Measurements from ENCODE around the gene TNFRSF8. TPM values are rescaled to one million over a fixed set of nuclear protein-coding genes. Genes with fewer than 3 reads are reported as not detected.

TNFRSF8 gene
- total RNA-seq, 1 donor from 2014 or later: 54.5 TPM

- intact Hi-C loops (cut with micrococcal nuclease): no loop called here
Measured at GRCh38 chr1:12140016-12140415, 76.9 kb downstream of the TNFRSF8 start.

DNA sequence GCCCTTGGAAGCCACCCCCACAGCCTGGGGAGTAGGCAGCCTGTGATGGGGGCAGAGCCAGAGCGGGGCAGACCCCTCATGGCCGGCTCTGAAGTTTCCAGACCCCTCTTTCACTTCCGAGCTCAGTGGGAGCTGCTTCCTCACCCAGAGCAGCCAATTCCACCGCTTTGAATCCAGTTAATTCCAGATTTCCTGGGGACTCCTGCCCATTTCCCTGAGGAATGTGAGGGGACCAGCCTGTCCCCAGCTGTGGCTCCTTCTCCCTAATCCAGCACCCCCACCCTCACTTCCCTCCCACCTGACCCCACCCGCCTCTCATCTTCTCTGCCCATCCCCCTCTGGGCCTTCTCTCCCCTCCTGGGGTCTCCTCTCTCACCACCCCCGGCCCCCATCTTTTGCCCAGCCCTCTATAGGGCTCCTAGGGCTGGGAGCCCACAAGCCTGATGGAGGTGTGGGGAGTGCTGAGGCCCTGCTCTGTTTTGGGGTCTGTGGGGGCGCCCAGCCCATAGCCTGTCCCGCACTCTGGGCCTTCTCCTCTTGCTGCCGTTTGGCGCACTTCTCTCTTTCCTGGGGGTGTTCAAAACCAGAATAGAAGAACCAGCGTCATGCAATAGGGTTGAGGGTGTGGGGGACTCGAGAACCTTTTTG is 77.5 kb downstream of the TNFRSF8 start:
- intact Hi-C loops (cut with micrococcal nuclease): no loop called here

DNA sequence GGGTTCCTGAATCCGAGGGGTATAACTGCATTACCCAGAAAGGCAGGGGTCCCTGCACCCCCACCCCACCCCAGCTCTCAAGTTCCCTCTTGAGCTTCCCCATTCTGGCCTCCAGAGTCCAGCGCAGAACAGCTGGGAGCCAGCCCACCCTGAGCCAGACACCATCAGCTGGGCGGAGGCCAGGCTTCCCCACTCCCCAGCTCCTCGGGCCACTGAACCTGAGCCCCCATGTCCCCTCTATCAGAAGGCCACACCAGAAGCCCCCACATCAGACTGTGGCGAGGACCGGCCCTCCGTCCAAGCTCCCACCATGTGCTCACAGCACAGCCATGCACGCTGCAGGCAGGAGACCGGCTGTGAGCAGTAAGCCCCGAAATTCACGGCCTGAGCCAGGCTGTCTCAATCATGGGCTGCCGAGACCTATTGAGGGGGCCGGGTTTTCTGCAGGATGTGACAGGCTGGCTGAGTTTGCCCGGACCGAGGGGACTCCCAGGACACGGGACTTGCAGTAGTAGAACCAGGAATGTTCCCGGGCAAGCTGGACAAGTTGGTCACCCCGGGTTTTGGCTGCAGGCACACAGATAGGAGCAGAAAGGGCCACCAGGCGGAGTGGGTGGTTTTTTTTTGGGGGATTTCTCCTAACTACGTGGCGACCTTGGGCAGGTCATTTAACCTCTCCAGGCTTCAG is 78.2 kb downstream of the TNFRSF8 start:
- intact Hi-C loops (cut with micrococcal nuclease): no loop called here

- intact Hi-C loops (cut with micrococcal nuclease): no loop called here
Measured at GRCh38 chr1:12142141-12142823, 79.2 kb downstream of the TNFRSF8 start.

DNA sequence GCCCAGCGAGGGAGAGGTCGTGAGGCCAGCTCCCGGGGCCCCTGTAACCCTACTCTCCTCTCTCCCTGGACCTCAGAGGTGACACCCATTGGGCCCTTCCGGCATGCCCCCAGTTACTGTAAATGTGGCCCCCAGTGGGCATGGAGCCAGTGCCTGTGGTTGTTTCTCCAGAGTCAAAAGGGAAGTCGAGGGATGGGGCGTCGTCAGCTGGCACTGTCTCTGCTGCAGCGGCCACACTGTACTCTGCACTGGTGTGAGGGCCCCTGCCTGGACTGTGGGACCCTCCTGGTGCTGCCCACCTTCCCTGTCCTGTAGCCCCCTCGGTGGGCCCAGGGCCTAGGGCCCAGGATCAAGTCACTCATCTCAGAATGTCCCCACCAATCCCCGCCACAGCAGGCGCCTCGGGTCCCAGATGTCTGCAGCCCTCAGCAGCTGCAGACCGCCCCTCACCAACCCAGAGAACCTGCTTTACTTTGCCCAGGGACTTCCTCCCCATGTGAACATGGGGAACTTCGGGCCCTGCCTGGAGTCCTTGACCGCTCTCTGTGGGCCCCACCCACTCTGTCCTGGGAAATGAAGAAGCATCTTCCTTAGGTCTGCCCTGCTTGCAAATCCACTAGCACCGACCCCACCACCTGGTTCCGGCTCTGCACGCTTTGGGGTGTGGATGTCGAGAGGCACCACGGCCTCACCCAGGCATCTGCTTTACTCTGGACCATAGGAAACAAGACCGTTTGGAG is 80.0 kb downstream of the TNFRSF8 start:
- intact Hi-C loops (cut with micrococcal nuclease): no loop called here

- intact Hi-C loops (cut with micrococcal nuclease): no loop called here
Measured at GRCh38 chr1:12143631-12144155, 80.6 kb downstream of the TNFRSF8 start.

- intact Hi-C loops (cut with micrococcal nuclease): no loop called here
Measured at GRCh38 chr1:12144236-12144635, 81.1 kb downstream of the TNFRSF8 start.

GRCh38 chr1:12144969-12145368 is 81.9 kb downstream of the TNFRSF8 start:
- intact Hi-C loops (cut with micrococcal nuclease): no loop called here

- intact Hi-C loops (cut with micrococcal nuclease): no loop called here
Measured at GRCh38 chr1:12145616-12146342, 82.7 kb downstream of the TNFRSF8 start.

DNA sequence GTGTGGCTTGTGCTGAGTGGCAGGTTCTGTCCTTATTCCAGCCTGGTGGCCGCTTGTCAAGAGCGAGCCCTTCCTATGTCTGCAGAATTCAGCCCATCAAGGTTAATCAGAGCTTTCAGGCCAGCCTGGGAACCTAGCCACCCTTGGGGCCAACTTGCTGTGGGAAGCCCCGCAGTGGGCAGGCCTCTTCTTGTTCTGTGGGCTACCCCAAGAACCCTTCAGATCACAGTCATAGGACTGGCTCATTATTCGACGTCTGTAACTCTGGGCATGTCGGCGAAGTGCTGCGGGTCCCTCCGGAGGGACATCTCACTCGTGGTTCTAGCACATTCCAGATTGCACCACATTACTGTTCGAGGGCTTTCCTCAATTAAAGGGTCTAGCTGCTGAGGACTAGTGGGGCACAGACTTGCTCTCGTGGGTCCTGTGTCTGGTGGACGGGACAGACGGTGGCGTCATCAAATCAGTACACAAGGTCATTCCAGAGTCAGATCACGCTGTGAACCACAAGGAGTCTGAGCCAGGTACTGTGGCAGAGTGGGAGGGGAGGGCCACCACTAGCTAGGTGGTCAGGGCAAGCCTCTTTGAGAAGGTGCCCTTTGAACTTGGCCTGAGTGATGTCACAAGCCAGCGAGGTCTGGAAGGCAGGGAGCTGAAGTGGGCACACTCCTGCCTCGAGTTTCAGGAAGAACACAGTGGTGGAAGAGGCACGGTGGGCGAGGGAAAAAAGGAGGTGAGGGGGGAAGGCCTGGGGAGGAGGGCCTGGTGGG is 83.4 kb downstream of the TNFRSF8 start:
- intact Hi-C loops (cut with micrococcal nuclease): no loop called here

GRCh38 chr1:12147201-12147701 is 84.1 kb downstream of the TNFRSF8 start:
- intact Hi-C loops (cut with micrococcal nuclease): no loop called here

DNA sequence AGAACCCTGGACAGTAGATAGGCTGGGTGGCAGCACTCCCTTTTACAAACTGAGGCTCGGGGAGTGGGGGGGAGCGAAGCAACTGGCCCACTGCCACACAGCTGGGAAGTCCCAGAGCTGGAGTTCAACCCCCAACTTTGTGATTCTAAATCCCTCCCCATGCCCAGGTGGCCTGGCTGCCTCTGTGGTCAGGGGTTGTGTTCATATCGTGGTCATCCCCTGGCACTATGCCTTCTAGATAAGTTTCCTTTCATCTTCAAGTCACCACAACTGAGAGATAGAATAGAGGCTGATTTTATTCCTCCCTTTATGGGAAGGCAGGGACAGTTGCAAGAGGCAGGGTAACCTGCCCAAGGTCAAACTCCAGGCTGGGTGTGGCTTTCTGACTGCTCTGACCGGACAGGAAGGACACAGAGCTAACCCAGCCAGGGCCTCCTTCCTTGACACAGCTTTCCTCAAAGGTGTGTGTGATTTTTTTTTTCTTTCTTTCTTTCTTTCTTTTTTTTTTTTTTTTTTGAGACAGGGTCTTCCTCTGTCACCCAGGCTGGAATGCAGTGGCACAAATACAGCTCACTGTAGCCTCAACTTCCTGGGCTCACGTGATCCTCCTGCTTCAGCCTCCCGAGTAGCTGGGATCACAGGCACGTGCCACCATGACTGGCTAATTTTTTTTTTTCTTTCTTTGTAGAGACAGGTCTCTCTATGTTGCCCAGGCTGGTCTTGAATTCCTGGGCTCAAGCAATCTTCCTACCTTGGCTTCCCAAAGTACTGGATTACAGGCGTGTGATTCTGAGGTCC is 85.3 kb downstream of the TNFRSF8 start:
- intact Hi-C loops (cut with micrococcal nuclease): loop anchor here (1.0 kb wide), 1 partner anchor 9 kb away; no protein-coding TSS in a partner anchor

DNA sequence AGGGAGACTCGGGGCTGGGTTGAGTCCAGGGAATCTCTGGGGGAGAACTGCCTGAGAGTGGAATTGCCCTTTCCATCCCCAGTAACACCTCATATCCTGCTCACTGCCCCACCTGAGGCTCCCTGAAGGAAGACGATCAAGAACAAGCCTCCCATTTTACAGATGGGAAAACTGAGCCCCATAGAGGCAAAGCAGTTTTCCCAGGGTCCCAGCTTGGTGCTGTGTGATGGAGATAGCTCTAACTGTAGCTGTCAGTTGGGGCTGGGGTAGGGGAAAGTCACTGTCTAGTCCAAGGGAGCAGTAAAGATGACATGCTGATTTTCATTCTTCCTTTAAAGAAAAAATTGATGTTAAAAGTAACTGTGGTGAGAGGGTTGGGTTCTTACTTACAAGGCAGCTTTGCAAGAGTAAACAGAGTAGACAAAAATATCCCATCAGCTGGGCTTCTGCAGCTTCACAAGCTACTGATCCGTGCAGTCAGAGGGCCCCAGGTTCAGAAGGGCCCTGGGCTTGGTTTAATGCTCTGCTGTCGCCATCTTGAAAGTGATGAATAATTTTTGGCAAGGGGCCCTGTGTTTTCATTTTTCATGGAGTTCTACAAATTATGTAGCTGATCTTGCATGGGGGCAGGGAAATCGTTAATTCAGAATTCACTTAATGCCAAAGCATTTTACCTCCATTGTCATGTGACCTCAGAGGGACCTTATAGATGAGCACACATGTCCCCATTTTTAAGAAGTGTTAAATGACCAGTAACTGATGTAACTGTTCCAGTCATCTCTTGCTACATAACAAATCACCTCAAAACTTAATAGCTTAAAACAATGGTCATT is 86.1 kb downstream of the TNFRSF8 start:
- intact Hi-C loops (cut with micrococcal nuclease): loop anchor here (1.0 kb wide), 1 partner anchor 8 kb away; no protein-coding TSS in a partner anchor

GRCh38 chr1:12149791-12150175 is 86.7 kb downstream of the TNFRSF8 start:
- intact Hi-C loops (cut with micrococcal nuclease): loop anchor here (1.0 to 2.0 kb wide), 4 partner anchors 12 to 25 kb away; no protein-coding TSS in a partner anchor

DNA sequence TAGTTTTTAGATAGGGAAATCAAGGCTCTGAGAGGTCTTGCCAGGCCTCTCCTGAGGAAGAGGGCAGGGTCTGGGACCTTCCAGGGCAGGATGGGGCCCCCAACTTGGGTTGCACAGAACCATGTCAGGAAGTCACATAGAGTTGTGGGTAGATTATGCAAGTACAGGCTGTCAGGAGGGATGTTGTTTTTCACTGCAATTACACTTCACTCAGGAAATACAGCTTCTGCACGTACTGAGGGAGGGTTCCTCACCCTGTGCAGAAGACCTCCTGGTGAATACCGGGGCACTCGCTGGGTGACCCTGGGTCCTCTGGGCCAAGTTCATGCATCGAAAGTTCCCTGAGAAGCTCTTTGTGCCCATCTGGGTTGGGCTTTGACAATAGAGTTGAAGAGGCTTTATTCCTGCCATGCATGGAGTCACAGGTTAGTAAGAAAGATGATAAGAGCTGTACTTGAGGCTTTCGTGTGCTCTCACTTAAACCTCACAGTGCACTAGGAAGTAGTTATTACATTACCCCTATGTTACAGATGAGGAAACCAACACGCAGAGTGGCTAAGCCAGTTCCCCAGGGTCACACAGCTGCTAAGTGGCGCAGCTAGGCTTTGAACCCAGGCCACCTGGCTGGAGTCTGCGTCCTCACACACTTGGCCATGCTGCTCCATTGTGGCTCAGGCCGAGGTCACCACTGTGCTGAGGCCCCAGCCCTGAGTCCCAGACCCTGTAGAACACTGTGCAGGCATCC is 87.5 kb downstream of the TNFRSF8 start:
- intact Hi-C loops (cut with micrococcal nuclease): loop anchor here (1.0 to 2.0 kb wide), 4 partner anchors 11 to 26 kb away; no protein-coding TSS in a partner anchor

DNA sequence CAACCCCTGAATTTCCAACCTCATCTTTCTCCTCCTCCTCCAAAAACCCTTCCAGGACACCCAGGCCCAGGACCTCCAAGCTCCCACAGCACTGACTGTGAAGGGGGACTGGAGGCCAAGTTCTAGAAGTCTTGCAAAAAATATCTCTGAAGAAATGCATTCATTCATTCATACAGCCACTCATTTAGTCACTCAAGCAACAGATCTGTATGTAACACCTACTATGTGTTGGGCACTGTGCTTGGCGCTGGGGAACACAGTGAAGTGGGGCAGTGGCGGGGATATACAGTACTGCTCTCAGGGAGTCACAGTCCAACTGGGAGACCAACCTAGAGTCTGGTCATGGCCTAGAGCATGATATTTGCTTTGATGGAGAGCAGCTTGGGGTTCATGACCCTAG is 88.4 kb downstream of the TNFRSF8 start:
- intact Hi-C loops (cut with micrococcal nuclease): loop anchor here (2.0 kb wide), 1 partner anchor 19 kb away; no protein-coding TSS in a partner anchor

Data from T-helper 1 cell treated with Interleukin-12 subunit alpha and Interleukin-12 subunit beta and Interleukin-4 antibody, amounts not matched to agents 30 ng/mL and 1 ng/mL, for 36 hours (primary cell).